Measurements from ENCODE around the gene ZNF227.

GRCh38 chr19:44258136-44258535, 45.8 kb downstream of the ZNF227 start:
- no peak for TF ChIP-seq EZH2phosphoT487 (IDR thresholded peaks at IDR 0.05; ENCODE audit: low read depth)
- no peak for TF ChIP-seq CTCF (IDR thresholded peaks at IDR 0.05; ENCODE audit: low read depth, low read length)
